Hepatocyte (in vitro differentiated cells): ENCODE measurements around the gene FARSA. TPM values are rescaled to one million over a fixed set of nuclear protein-coding genes. Genes with fewer than 3 reads are reported as not detected.
"Not testable (repeated sequence)": the region's sequence is repeated elsewhere in the genome, so short reads cannot be mapped to it uniquely, and the experiment has no call there.

ENCODE experiments used
- DNase-seq: peaks from one replicate; pipeline ENCODE4 v3.0.0-alpha.2; 2016; ENCODE audit warnings: low spot score
- H2AFZ ChIP-seq: fragments of 200-600 bp; sonication (generic); 2 replicates; pipeline ENCODE4 v1.6.0; 2016; ENCODE audit warnings: antibody characterized with exemption, mild to moderate bottlenecking
- H3K27ac ChIP-seq: fragments of 200-600 bp; sonication (generic); 2 replicates; pipeline ENCODE4 v1.5.1; 2016; ENCODE audit warnings: mild to moderate bottlenecking
- H3K27me3 ChIP-seq: fragments of 200-600 bp; sonication (generic); 2 replicates; pipeline ENCODE4 v1.6.1; 2016
- H3K36me3 ChIP-seq: fragments of 200-600 bp; sonication (generic); replicated peaks from 2 replicates; pipeline ENCODE4 v1.5.1; 2016; ENCODE audit warnings: low read depth; ENCODE audit not compliant: insufficient read depth
- H3K4me1 ChIP-seq: fragments of 200-600 bp; sonication (generic); 2 replicates; pipeline ENCODE4 v1.5.1; 2016; ENCODE audit warnings: mild to moderate bottlenecking, moderate library complexity; ENCODE audit not compliant: insufficient read depth
- H3K4me2 ChIP-seq: fragments of 200-600 bp; sonication (generic); 2 replicates; pipeline ENCODE4 v1.6.0; 2016
- H3K4me3 ChIP-seq: fragments of 200-600 bp; sonication (generic); 2 replicates; pipeline ENCODE4 v1.5.1; 2016; ENCODE audit warnings: mild to moderate bottlenecking
- H3K79me2 ChIP-seq: fragments of 200-600 bp; sonication (generic); 2 replicates; pipeline ENCODE4 v1.6.0; 2017; ENCODE audit warnings: mild to moderate bottlenecking
- H3K9me2 ChIP-seq: fragments of 200-600 bp; sonication (generic); replicated peaks from 2 replicates; pipeline ENCODE4 v1.6.0; 2017; ENCODE audit warnings: mild to moderate bottlenecking; ENCODE audit not compliant: insufficient read depth
- H3K9me3 ChIP-seq: fragments of 200-600 bp; sonication (generic); 2 replicates; pipeline ENCODE4 v1.5.1; 2016; ENCODE audit warnings: low read depth, mild to moderate bottlenecking
- H4K20me1 ChIP-seq: fragments of 200-600 bp; sonication (generic); 2 replicates; pipeline ENCODE4 v1.6.0; 2016; ENCODE audit warnings: mild to moderate bottlenecking; ENCODE audit not compliant: insufficient read depth, poor library complexity, severe bottlenecking
- CTCF ChIP-seq: fragments of 200-600 bp; sonication (generic); IDR thresholded peaks from 2 replicates; pipeline ENCODE4 v1.5.1; 2016; ENCODE audit warnings: antibody characterized with exemption, mild to moderate bottlenecking; ENCODE audit not compliant: poor library complexity
- EZH2 ChIP-seq: fragments of 200-600 bp; sonication (generic); IDR thresholded peaks from 2 replicates; pipeline ENCODE4 v1.6.1; 2016; ENCODE audit warnings: antibody characterized with exemption, mild to moderate bottlenecking, borderline replicate concordance
- EZH2phosphoT487 ChIP-seq: fragments of 200-600 bp; sonication (generic); IDR thresholded peaks from one replicate; pipeline ENCODE4 v1.6.1; 2018; ENCODE audit warnings: antibody characterized with exemption, mild to moderate bottlenecking, low read depth, moderate library complexity; ENCODE audit not compliant: unreplicated experiment, severe bottlenecking
- WGBS: methylation state at CpG from one replicate; pipeline ENCODE4 v1.1.6; 2016; ENCODE audit warnings: low lambda C conversion rate; ENCODE audit errors: missing lambda C conversion rate; 5-methylcytosine and 5-hydroxymethylcytosine counted together
- polyA plus RNA-seq: library from polyadenylated mRNA; unstranded; fragments of >200 nt; fragmentation: Nextera tagmentation; extraction: Ambion mirVana; gene quantifications from 2 replicates; pipeline ENCODE4 v1.2.1, GENCODE V29; 2016
- total RNA-seq: library from RNA; depleted of rRNA; stranded (reverse); fragments of >200 nt; gene quantifications from 2 replicates; pipeline ENCODE4 v1.2.3, GENCODE V29; 2014

FARSA gene
- total and polyA plus RNA-seq, 2 experiments from 2014 or later = 45.6 to 86.5 TPM

GRCh38 chr19:12922959-12923358 is 10.6 kb downstream of the FARSA start:
- Histone ChIP-seq H3K4me1 (no peaks in the 10 kb centered on the region), H3K9me2 (no peaks in the 10 kb centered on the region), H3K79me2 (no peaks in the 10 kb centered on the region), H3K4me3 (no peak overlapping the region), H3K27ac (no peak overlapping the region), H2AFZ (no peak overlapping the region), H3K36me3 (no peaks in the 10 kb centered on the region), H3K9me3 (no peaks in the 10 kb centered on the region), H3K4me2 (no peak overlapping the region), H4K20me1 (no peaks in the 10 kb centered on the region), H3K27me3 (no peaks in the 10 kb centered on the region)
- 96% methylated on average over 4 of the region's 4 CpGs for WGBS
- DNase-seq = no peak
- TF ChIP-seq EZH2phosphoT487 (no peak), EZH2 (no peak), CTCF (no peak)

GRCh38 chr19:12921047-12921446 is 12.5 kb downstream of the FARSA start:
- H3K27ac ChIP-seq = no peak overlapping the region
- 77% methylated on average over 3 of the region's 3 CpGs for WGBS

GRCh38 chr19:12918253-12918652 is 15.3 kb downstream of the FARSA start:
- TF ChIP-seq EZH2 (no peak), CTCF (no peak), EZH2phosphoT487 (no peak)
- 96% methylated on average over 14 of the region's 14 CpGs for WGBS
- no peak overlapping the region for H3K4me2 ChIP-seq

More at GRCh38 chr19:12921047-12921446, 12.5 kb downstream of the FARSA start:
- Histone ChIP-seq H3K4me2 (no peak overlapping the region), H3K79me2 (no peaks in the 10 kb centered on the region), H3K9me2 (no peaks in the 10 kb centered on the region), H2AFZ (no peak overlapping the region), H3K4me3 (no peak overlapping the region), H4K20me1 (no peaks in the 10 kb centered on the region), H3K4me1 (no peaks in the 10 kb centered on the region), H3K36me3 (no peaks in the 10 kb centered on the region), H3K27me3 (no peaks in the 10 kb centered on the region), H3K9me3 (no peaks in the 10 kb centered on the region)
- DNase-seq = no peak
- TF ChIP-seq EZH2 (no peak), EZH2phosphoT487 (no peak), CTCF (no peak)

GRCh38 chr19:12915860-12916259 is 17.7 kb downstream of the FARSA start:
- not testable (repeated sequence) for H2AFZ ChIP-seq, H4K20me1 ChIP-seq, H3K27me3 ChIP-seq, H3K4me2 ChIP-seq, H3K79me2 ChIP-seq, H3K4me3 ChIP-seq, DNase-seq, H3K27ac ChIP-seq, H3K36me3 ChIP-seq, H3K9me2 ChIP-seq, H3K9me3 ChIP-seq
- peaks cover 20% of the 10 kb centered on the region for H3K4me1 ChIP-seq
- 81% methylated on average over 4 of the region's 4 CpGs for WGBS

More at GRCh38 chr19:12918253-12918652, 15.3 kb downstream of the FARSA start:
- Histone ChIP-seq H3K79me2 (no peaks in the 10 kb centered on the region), H3K9me3 (no peaks in the 10 kb centered on the region), H3K36me3 (no peaks in the 10 kb centered on the region), H3K4me3 (no peak overlapping the region), H3K9me2 (no peaks in the 10 kb centered on the region), H3K27me3 (no peaks in the 10 kb centered on the region), H3K4me1 (peaks cover 10% of the 10 kb centered on the region), H3K27ac (no peak overlapping the region), H4K20me1 (no peaks in the 10 kb centered on the region), H2AFZ (no peak overlapping the region)
- no peak for DNase-seq
